Keratinocyte (primary cell): ENCODE measurements around the gene NUP205. TPM values are rescaled to one million over a fixed set of nuclear protein-coding genes. Genes with fewer than 3 reads are reported as not detected.

ENCODE experiments used
- DNase-seq: peaks from one replicate; pipeline ENCODE4 v3.0.0-alpha.2; 2011; ENCODE audit warnings: low read depth, missing footprints, low spot score
- FAIRE-seq: peaks from 2 replicates; lab custom pipeline; 2011; peaks lifted over from hg19 to GRCh38; lab: Jason Lieb, UNC
- H2AFZ ChIP-seq: 2 replicates; pipeline ENCODE4 v1.6.0; 2012; ENCODE audit warnings: low read length, control low read depth, inconsistent platforms; ENCODE audit not compliant: control insufficient read depth
- H3K27ac ChIP-seq: 2 replicates; pipeline ENCODE4 v1.5.1; 2011; ENCODE audit warnings: low read length; ENCODE audit not compliant: control insufficient read depth, insufficient read depth
- H3K27me3 ChIP-seq: 3 replicates; pipeline ENCODE4 v1.6.0; 2011; ENCODE audit warnings: low read length; ENCODE audit not compliant: control insufficient read depth, insufficient read depth; ENCODE audit errors: extremely low read depth
- H3K36me3 ChIP-seq, 2 experiments: 2 replicates in 1 of 2; 3 replicates in 1 of 2; pipeline ENCODE4 v1.5.1; 2011; ENCODE audit warnings: low read length in 2 of 2, mild to moderate bottlenecking in 1 of 2; ENCODE audit not compliant: control insufficient read depth in 2 of 2, insufficient read depth in 2 of 2; ENCODE audit errors: extremely low read depth in 1 of 2
- H3K4me1 ChIP-seq: 3 replicates; pipeline ENCODE4 v1.5.1; 2011; ENCODE audit warnings: low read length; ENCODE audit not compliant: control insufficient read depth, insufficient read depth; ENCODE audit errors: extremely low read depth
- H3K4me2 ChIP-seq: 3 replicates; pipeline ENCODE4 v1.6.0; 2011; ENCODE audit warnings: low read depth, low read length; ENCODE audit not compliant: control insufficient read depth, insufficient read depth; ENCODE audit errors: extremely low read depth
- H3K4me3 ChIP-seq, 3 experiments: fragments of 200-600 bp in 1 of 3; sonication (generic) in 1 of 3; 2 replicates in 2 of 3; 3 replicates in 1 of 3; pipeline ENCODE4 v1.5.1; 2011 to 2016; ENCODE audit warnings: low read length in 3 of 3, mild to moderate bottlenecking in 3 of 3, control low read depth in 2 of 3, inconsistent platforms in 1 of 3, low read depth in 1 of 3, mixed read lengths in 1 of 3, mixed run types in 1 of 3, moderate library complexity in 1 of 3; ENCODE audit not compliant: control insufficient read depth in 2 of 3, insufficient read depth in 2 of 3; ENCODE audit errors: extremely low read depth in 1 of 3
- H3K79me2 ChIP-seq: 2 replicates; pipeline ENCODE4 v1.6.0; 2012; ENCODE audit warnings: low read length; ENCODE audit not compliant: control insufficient read depth, insufficient read depth
- H3K9ac ChIP-seq: 3 replicates; pipeline ENCODE4 v1.6.0; 2011; ENCODE audit warnings: low read length; ENCODE audit not compliant: control insufficient read depth, insufficient read depth; ENCODE audit errors: extremely low read depth
- H3K9me1 ChIP-seq: 3 replicates; pipeline ENCODE4 v1.6.0; 2011; ENCODE audit warnings: low read length; ENCODE audit not compliant: control insufficient read depth, insufficient read depth; ENCODE audit errors: extremely low read depth
- H3K9me3 ChIP-seq: 2 replicates; pipeline ENCODE4 v1.5.1; 2012; ENCODE audit warnings: low read depth, low read length; ENCODE audit not compliant: control insufficient read depth
- H4K20me1 ChIP-seq: 3 replicates; pipeline ENCODE4 v1.6.0; 2011; ENCODE audit warnings: low read length; ENCODE audit not compliant: control insufficient read depth, insufficient read depth; ENCODE audit errors: extremely low read depth
- CTCF ChIP-seq, 3 experiments: IDR thresholded peaks in 1 of 3; conservative IDR thresholded peaks in 1 of 3; optimal IDR thresholded peaks in 1 of 3; 2 replicates in 2 of 3; 3 replicates in 1 of 3; pipeline versions ENCODE3 to v1.5.1; 2011; ENCODE audit warnings: low read length in 3 of 3, mild to moderate bottlenecking in 3 of 3, moderate library complexity in 2 of 3, control low read depth in 1 of 3, inconsistent platforms in 1 of 3; ENCODE audit not compliant: insufficient read depth in 2 of 3; ENCODE audit errors: extremely low read depth in 1 of 3
- EZH2 ChIP-seq: IDR thresholded peaks from one replicate; pipeline ENCODE4 v1.6.1; 2012; ENCODE audit warnings: inconsistent platforms, mild to moderate bottlenecking, low read length, moderate library complexity
- dilution Hi-C: fragments of 300-500 bp; cut with MboI; formaldehyde crosslinking; loops from one replicate; pipeline ENCODE4 v1.7.0; 2020; ENCODE audit warnings: low sequenced_read_pairs; ENCODE audit not compliant: extremely low pct_ligation_motif_present
- polyA plus RNA-seq, 5 experiments: library from polyadenylated mRNA; depleted of rRNA in 3 of 5; stranded (reverse) in 3 of 5; stranded (forward) in 1 of 5; unstranded in 1 of 5; fragments of >200 nt; gene quantifications; 1 replicate in 1 of 5; 2 replicates in 3 of 5; 3 replicates in 1 of 5; pipeline versions ENCODE4 v1.2.1 to v1.2.3, GENCODE V29; 2011 to 2012; ENCODE audit warnings: missing spikeins in 2 of 5, low read depth in 1 of 5, low replicate concordance in 1 of 5

Gene NUP205
- polyA plus RNA-seq, 1 donor (not counting 4 experiments of a cell fraction or from before 2014, with no cell fraction given) = 74.6 TPM

GRCh38 chr7:135518748-135519147 lies 39.0 kb upstream of the NUP205 start:
- no peak overlapping the region for H3K4me2 ChIP-seq
- H4K20me1 ChIP-seq = no peaks in the 10 kb centered on the region
- no peak for TF ChIP-seq EZH2
- TF ChIP-seq CTCF (optimal IDR thresholded peaks at IDR 0.05 in 1 of 3, IDR thresholded peaks at IDR 0.05 in 1 of 3, conservative IDR thresholded peaks at IDR 0.05 in 1 of 3; ENCODE audit: extremely low read depth in 1 of 3, insufficient read depth in 2 of 3, low read length in 3 of 3) = no peak
- no peaks in the 10 kb centered on the region for H3K9me1 ChIP-seq
- FAIRE-seq = no peak
- no peaks in the 10 kb centered on the region for H3K27me3 ChIP-seq
- no peaks in the 10 kb centered on the region for H3K79me2 ChIP-seq
- no peaks in the 10 kb centered on the region for H3K36me3 ChIP-seq
- no peak overlapping the region for H2AFZ ChIP-seq
- no peaks in the 10 kb centered on the region for H3K9me3 ChIP-seq
- dilution Hi-C loops = no loop called here
- H3K27ac ChIP-seq = no peak overlapping the region
- no peak for DNase-seq
- no peaks in the 10 kb centered on the region for H3K4me1 ChIP-seq
- H3K4me3 ChIP-seq = no peak overlapping the region
- H3K9ac ChIP-seq = no peak overlapping the region

GRCh38 chr7:135519233-135519688 lies 38.5 kb upstream of the NUP205 start:
- no peak for DNase-seq
- no peaks in the 10 kb centered on the region for H3K4me1 ChIP-seq
- H4K20me1 ChIP-seq = no peaks in the 10 kb centered on the region
- H3K27ac ChIP-seq = no peak overlapping the region
- no peaks in the 10 kb centered on the region for H3K36me3 ChIP-seq
- H3K79me2 ChIP-seq = no peaks in the 10 kb centered on the region
- H3K4me3 ChIP-seq = no peak overlapping the region
- H3K27me3 ChIP-seq = no peaks in the 10 kb centered on the region
- dilution Hi-C loops = no loop called here
- no peak overlapping the region for H3K4me2 ChIP-seq
- H3K9ac ChIP-seq = no peak overlapping the region
- FAIRE-seq = no peak
- TF ChIP-seq EZH2 (no peak), CTCF (optimal IDR thresholded peaks at IDR 0.05 in 1 of 3, IDR thresholded peaks at IDR 0.05 in 1 of 3, conservative IDR thresholded peaks at IDR 0.05 in 1 of 3; ENCODE audit: extremely low read depth in 1 of 3, insufficient read depth in 2 of 3, low read length in 3 of 3) (no peak)
- no peaks in the 10 kb centered on the region for H3K9me1 ChIP-seq
- H3K9me3 ChIP-seq = no peaks in the 10 kb centered on the region
- no peak overlapping the region for H2AFZ ChIP-seq
